GM23338 (cell line): ENCODE results near the gene IL12RB1. TPM values are rescaled to one million over a fixed set of nuclear protein-coding genes. Genes with fewer than 3 reads are reported as not detected.
"Not testable (repeated sequence)": the region's sequence is repeated elsewhere in the genome, so short reads cannot be mapped to it uniquely, and the experiment has no call there.

ENCODE experiments used
- ATAC-seq: fragments of 200-7000 bp; cut with Tn5 transposase; 3 replicates; pipeline ENCODE4 v1.9.1; 2020
- DNase-seq: peaks from one replicate; pipeline ENCODE4 v3.0.0-alpha.2; 2015; ENCODE audit warnings: low spot score
- H2AFZ ChIP-seq: fragments of 200-600 bp; sonication (generic); 2 replicates; pipeline ENCODE4 v1.8.0; 2016; ENCODE audit warnings: antibody characterized with exemption, mild to moderate bottlenecking, moderate library complexity
- H3F3A ChIP-seq: fragments of 200-600 bp; sonication (generic); replicated peaks from 2 replicates; pipeline ENCODE4 v1.8.0; 2017; ENCODE audit warnings: antibody characterized with exemption, mixed run types, low read depth
- H3K27ac ChIP-seq: fragments of 200-600 bp; sonication (generic); 2 replicates; pipeline ENCODE4 v1.6.1; 2016; ENCODE audit warnings: low read depth
- H3K27me3 ChIP-seq: fragments of 200-600 bp; sonication (generic); 2 replicates; pipeline ENCODE4 v1.8.0; 2016; ENCODE audit warnings: mild to moderate bottlenecking, mixed run types, moderate library complexity; ENCODE audit not compliant: insufficient read depth
- H3K36me3 ChIP-seq: fragments of 200-600 bp; sonication (generic); 2 replicates; pipeline ENCODE4 v1.8.0; 2016; ENCODE audit warnings: mild to moderate bottlenecking; ENCODE audit not compliant: insufficient read depth
- H3K4me1 ChIP-seq: fragments of 200-600 bp; sonication (generic); 2 replicates; pipeline ENCODE4 v1.8.0; 2016; ENCODE audit warnings: mild to moderate bottlenecking, moderate library complexity; ENCODE audit not compliant: insufficient read depth
- H3K4me2 ChIP-seq: fragments of 200-600 bp; sonication (generic); 2 replicates; pipeline ENCODE4 v1.7.1; 2017; ENCODE audit warnings: mixed run types
- H3K4me3 ChIP-seq: fragments of 200-600 bp; sonication (generic); 2 replicates; pipeline ENCODE4 v1.6.1; 2016; ENCODE audit warnings: mixed run types
- H3K79me2 ChIP-seq: fragments of 200-600 bp; sonication (generic); replicated peaks from 2 replicates; pipeline ENCODE4 v1.8.0; 2017; ENCODE audit warnings: mild to moderate bottlenecking; ENCODE audit not compliant: insufficient read depth
- H3K9me2 ChIP-seq: fragments of 200-600 bp; sonication (generic); 2 replicates; pipeline ENCODE4 v1.8.0; 2017; ENCODE audit not compliant: insufficient read depth
- H4K20me1 ChIP-seq: fragments of 200-600 bp; sonication (generic); replicated peaks from 2 replicates; pipeline ENCODE4 v1.8.0; 2017; ENCODE audit warnings: mild to moderate bottlenecking; ENCODE audit not compliant: insufficient read depth
- H3K27ac Mint-ChIP-seq: 2 replicates; pipeline ENCODE4 v1.8.0; 2020; ENCODE audit warnings: inconsistent platforms, mild to moderate bottlenecking, moderate library complexity, mixed read lengths
- H3K27me3 Mint-ChIP-seq: 3 replicates; pipeline ENCODE4 v1.8.0; 2022; ENCODE audit warnings: low read depth, mild to moderate bottlenecking, moderate library complexity, mixed read lengths, inconsistent platforms; ENCODE audit not compliant: insufficient read depth, poor library complexity
- H3K36me3 Mint-ChIP-seq: 3 replicates; pipeline ENCODE4 v1.8.0; 2021; ENCODE audit warnings: low read depth, mild to moderate bottlenecking, inconsistent platforms, moderate library complexity, mixed read lengths
- H3K4me1 Mint-ChIP-seq: 3 replicates; pipeline ENCODE4 v1.8.0; 2020; ENCODE audit warnings: mild to moderate bottlenecking, inconsistent platforms, mixed read lengths
- H3K4me3 Mint-ChIP-seq: 3 replicates; pipeline ENCODE4 v1.8.0; 2021; ENCODE audit warnings: moderate library complexity, mild to moderate bottlenecking, inconsistent platforms, mixed read lengths
- H3K9me3 Mint-ChIP-seq: 3 replicates; pipeline ENCODE4 v1.8.0; 2020; ENCODE audit warnings: moderate library complexity, mild to moderate bottlenecking, inconsistent platforms, mixed read lengths
- CTCF ChIP-seq, 2 experiments: fragments of 200-600 bp in 1 of 2; sonication (generic) in 1 of 2; conservative IDR thresholded peaks; 2 replicates each; pipeline versions ENCODE4 v1.5.1 to v1.6.1; 2016 to 2017; ENCODE audit warnings: antibody characterized with exemption in 2 of 2, low read depth in 2 of 2, mild to moderate bottlenecking in 2 of 2, moderate library complexity in 1 of 2
- EZH2phosphoT487 ChIP-seq: fragments of 200-600 bp; sonication (generic); IDR thresholded peaks from one replicate; pipeline ENCODE4 v1.8.1; 2018; ENCODE audit warnings: antibody characterized with exemption; ENCODE audit not compliant: unreplicated experiment
- ZNF331 ChIP-seq: fragments of 250-450 bp; sonication (Bioruptor Pico); IDR thresholded peaks from 2 replicates; pipeline ENCODE4 v1.5.0; 2020; ENCODE audit warnings: low read depth, mild to moderate bottlenecking, moderate library complexity
- ZNF462 ChIP-seq: fragments of 250-450 bp; sonication (Bioruptor Pico); IDR thresholded peaks from 2 replicates; pipeline ENCODE4 v1.5.0; 2020; ENCODE audit warnings: mild to moderate bottlenecking, moderate library complexity
- polyA plus RNA-seq: library from polyadenylated mRNA; unstranded; fragments of >200 nt; fragmentation: Nextera tagmentation; extraction: Ambion mirVana; gene quantifications from 2 replicates; pipeline ENCODE4 v1.2.1, GENCODE V29; 2016
- total RNA-seq: library from RNA; depleted of rRNA; stranded (reverse); fragments of >200 nt; shearing (Covaris generic); gene quantifications from 2 replicates; pipeline ENCODE4 v1.2.3, GENCODE V29; 2014
- TF ChIP-seq, protein P1 (sequence below): IDR thresholded peaks from 2 replicates; pipeline ENCODE4 v1.6.1; 2016; ENCODE audit warnings: antibody characterized with exemption

IL12RB1 gene
- total and polyA plus RNA-seq, 2 experiments from 2014 or later, result not detected

- no peaks in the 10 kb centered on the region for H3K36me3 Mint-ChIP-seq
- no peak overlapping the region for H3K4me2 ChIP-seq
- H3K27ac Mint-ChIP-seq, result no peak overlapping the region
- no peaks in the 10 kb centered on the region for H3K4me1 Mint-ChIP-seq
- no peaks in the 10 kb centered on the region; the same call in 2 of the 3 replicates for H3K9me3 Mint-ChIP-seq
- no peak for DNase-seq
- H3K4me3 Mint-ChIP-seq, result no peak overlapping the region
- H3K27me3 Mint-ChIP-seq, result peaks cover 13% of the 10 kb centered on the region
- no peak overlapping the region for H3K27ac ChIP-seq
- no peak overlapping the region for H3K4me3 ChIP-seq
- no peaks in the 10 kb centered on the region for H3K9me2 ChIP-seq
- no peaks in the 10 kb centered on the region for H3F3A ChIP-seq
- H3K4me1 ChIP-seq, result no peaks in the 10 kb centered on the region
- no peak overlapping the region for H2AFZ ChIP-seq
- no peak for ATAC-seq
- no peaks in the 10 kb centered on the region for H3K79me2 ChIP-seq
- no peaks in the 10 kb centered on the region for H3K27me3 ChIP-seq
- no peak for TF ChIP-seq ZNF462 (CRISPR knock-in tag)
- no peak for TF ChIP-seq CTCF (conservative IDR thresholded peaks at IDR 0.05; ENCODE audit: low read depth in 2 of 2)
- no peak for TF ChIP-seq ZNF331
- TF ChIP-seq EZH2phosphoT487, result no peak
- TF ChIP-seq, protein P1, sequence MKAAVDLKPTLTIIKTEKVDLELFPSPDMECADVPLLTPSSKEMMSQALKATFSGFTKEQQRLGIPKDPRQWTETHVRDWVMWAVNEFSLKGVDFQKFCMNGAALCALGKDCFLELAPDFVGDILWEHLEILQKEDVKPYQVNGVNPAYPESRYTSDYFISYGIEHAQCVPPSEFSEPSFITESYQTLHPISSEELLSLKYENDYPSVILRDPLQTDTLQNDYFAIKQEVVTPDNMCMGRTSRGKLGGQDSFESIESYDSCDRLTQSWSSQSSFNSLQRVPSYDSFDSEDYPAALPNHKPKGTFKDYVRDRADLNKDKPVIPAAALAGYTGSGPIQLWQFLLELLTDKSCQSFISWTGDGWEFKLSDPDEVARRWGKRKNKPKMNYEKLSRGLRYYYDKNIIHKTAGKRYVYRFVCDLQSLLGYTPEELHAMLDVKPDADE, result no peak
- no peaks in the 10 kb centered on the region for H3K36me3 ChIP-seq
- H4K20me1 ChIP-seq, result no peaks in the 10 kb centered on the region; the same call in 1 of the 2 replicates
These were observed 3.0 kb upstream of the IL12RB1 start for GRCh38 chr19:18089726-18090125.

- not testable (repeated sequence) for H3K9me3 Mint-ChIP-seq, H3K79me2 ChIP-seq, H3K27ac Mint-ChIP-seq, H3K4me1 Mint-ChIP-seq, H3K4me3 ChIP-seq, H3K36me3 Mint-ChIP-seq, H4K20me1 ChIP-seq, H3F3A ChIP-seq, DNase-seq, H3K4me3 Mint-ChIP-seq, H3K4me2 ChIP-seq, H3K27ac ChIP-seq, H3K36me3 ChIP-seq, H3K27me3 ChIP-seq, H3K4me1 ChIP-seq, H3K9me2 ChIP-seq, ATAC-seq
- 0 out of 2 replicates have a peak overlapping the region, but pooled peaks have one; percentile 23 for H2AFZ ChIP-seq
- H3K27me3 Mint-ChIP-seq, result peaks cover 15% of the 10 kb centered on the region
These were observed 2.4 kb upstream of the IL12RB1 start for GRCh38 chr19:18089096-18089541.
